GM12864 (cell line): ENCODE data around the gene ATP4B.

ENCODE experiments used
- DNase-seq: peaks from one replicate; pipeline ENCODE4 v3.0.0-alpha.2; 2011; ENCODE audit warnings: low read depth
- H3K4me3 ChIP-seq: 2 replicates; pipeline ENCODE4 v1.5.1; 2011; ENCODE audit warnings: mild to moderate bottlenecking, low read depth, low read length, control low read depth
- TF ChIP-seq, protein P1 (sequence below): IDR thresholded peaks from 2 replicates; pipeline ENCODE4 v1.5.1; 2011; ENCODE audit warnings: low read depth, mild to moderate bottlenecking, moderate library complexity, low read length, control low read depth, inconsistent platforms; ENCODE audit errors: missing control alignments

Gene ATP4B

DNA sequence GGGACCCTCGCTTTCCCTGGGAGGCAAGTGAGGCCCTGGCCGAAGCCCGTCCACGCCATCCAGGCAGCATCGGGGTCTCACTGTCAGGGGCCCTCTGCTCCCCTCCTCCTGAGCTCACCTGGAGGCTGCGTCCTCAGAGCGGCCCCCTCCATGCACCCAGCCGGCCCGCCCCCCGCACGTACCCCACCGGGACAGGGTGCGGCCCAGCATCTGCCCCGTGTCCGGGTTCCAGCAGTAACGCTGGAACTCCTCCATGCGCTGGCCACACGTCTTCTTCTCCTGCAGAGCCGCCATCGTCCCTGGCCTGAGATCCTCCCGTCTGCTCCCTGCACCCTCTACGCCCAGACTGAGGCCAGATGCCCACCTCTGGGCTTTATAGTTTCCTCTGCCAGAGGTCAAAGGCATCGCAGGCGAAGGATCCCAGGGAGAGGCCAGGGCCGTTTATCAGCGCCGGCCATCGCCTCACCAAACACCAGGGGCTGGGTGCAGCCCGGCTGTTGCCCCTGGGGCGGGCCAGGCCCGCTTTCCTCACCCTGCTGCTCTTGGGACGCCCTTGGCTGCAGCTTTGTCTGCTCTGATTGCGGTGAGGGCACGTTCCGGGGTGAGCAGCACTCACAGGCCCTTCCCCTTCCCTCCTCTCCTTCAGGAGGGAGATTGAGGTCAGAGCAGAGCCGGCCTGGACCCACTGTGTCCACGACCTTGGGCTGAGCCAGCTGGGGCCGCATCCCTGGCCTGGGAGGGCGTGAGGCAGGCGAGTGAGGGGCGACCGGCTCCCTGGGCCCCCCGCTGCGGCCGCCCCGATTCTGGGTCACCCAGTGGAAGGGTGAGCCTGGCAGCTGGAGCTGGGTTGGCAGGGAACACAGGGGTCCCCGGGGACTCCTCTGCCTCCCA lies at the start of gene ATP4B:
Gene ATP4B (minus strand): TSS at position 348 of the 891 bp plus-strand sequence. CDS start 54 bp downstream, at position 294.
- no peak within 1 kb of the TSS for H3K4me3 ChIP-seq
- no peak for DNase-seq
- TF ChIP-seq, protein P1, sequence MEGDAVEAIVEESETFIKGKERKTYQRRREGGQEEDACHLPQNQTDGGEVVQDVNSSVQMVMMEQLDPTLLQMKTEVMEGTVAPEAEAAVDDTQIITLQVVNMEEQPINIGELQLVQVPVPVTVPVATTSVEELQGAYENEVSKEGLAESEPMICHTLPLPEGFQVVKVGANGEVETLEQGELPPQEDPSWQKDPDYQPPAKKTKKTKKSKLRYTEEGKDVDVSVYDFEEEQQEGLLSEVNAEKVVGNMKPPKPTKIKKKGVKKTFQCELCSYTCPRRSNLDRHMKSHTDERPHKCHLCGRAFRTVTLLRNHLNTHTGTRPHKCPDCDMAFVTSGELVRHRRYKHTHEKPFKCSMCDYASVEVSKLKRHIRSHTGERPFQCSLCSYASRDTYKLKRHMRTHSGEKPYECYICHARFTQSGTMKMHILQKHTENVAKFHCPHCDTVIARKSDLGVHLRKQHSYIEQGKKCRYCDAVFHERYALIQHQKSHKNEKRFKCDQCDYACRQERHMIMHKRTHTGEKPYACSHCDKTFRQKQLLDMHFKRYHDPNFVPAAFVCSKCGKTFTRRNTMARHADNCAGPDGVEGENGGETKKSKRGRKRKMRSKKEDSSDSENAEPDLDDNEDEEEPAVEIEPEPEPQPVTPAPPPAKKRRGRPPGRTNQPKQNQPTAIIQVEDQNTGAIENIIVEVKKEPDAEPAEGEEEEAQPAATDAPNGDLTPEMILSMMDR = no peak

DNA sequence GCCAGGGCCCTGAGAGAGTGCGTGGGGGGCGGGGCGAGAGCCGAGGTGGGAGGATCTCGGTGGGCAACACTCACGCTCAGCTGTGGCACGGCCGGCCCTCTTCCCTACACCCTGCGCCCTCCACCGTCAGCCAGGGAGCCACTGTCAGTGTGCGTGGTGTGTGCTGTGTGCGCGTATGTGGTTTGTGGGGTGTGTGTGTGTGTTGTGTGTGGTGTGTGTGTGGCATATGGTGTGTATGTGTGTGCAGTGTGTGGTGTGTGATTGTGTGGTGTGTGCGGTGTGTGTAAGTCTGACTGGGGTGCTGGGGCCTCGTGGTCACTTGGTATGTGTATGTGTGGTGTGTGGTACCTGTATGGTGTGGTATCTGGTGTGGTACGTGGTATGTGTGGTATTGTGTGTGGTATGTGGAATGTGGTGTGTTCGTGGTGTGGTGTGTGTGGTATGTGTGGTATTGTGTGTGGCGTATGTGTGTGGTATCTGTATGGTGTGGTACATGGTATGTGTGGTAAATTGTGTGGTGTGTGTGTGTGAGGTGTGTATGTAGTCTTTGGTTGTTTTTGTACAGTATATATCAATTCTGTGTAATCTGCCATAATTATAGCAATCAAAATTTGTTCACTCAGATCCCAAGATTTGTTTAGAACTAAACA lies 14.1 kb upstream of the ATP4B start:
- no peak for DNase-seq
- no peak overlapping the region for H3K4me3 ChIP-seq
- TF ChIP-seq, protein P1 = no peak

DNA sequence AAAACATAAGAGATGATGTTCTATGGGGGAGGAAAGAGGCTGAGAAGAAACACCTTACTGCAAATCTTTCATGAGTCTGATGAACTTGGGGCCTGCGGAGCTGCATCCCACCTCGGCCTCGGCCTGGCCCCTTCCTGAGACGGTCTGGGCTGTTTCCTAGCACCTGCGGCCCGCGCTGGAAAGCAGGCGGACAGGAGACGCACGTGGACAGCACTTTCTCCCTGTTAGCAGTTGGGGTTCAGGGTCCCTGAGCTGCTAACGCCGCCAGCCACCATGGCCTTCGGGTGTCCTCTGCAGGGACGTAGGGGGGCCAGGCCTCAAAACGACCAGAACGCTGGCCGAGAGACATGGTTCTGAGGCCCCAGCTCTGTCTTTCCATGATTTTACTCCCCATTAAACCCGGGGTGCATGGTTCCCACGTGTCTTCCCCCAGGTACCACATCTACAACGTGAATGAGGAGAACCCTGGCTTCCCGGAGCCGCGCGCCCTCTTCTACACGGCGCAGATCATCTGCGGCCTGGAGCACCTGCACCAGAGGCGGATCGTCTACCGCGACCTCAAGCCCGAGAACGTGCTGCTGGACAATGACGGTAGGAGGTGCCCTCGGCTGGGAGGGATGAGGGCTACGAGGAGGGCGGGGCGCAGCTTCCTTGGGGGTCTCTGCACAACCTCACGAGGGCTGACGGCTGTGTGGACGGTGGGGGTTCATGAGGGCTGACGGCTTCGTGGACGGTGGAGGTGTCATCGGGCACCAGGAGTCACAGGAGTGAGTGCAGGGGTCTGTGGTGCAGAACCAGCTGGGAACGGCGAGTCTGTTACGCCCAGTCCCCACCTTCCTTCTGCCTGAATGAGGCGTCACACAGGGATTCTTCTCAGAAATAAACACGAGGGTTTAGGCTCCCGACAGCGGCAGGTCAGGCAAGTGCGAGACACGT lies 13.3 kb upstream of the ATP4B start:
- TF ChIP-seq, protein P1 = no peak
- no peak for DNase-seq
- H3K4me3 ChIP-seq = no peak overlapping the region

DNA sequence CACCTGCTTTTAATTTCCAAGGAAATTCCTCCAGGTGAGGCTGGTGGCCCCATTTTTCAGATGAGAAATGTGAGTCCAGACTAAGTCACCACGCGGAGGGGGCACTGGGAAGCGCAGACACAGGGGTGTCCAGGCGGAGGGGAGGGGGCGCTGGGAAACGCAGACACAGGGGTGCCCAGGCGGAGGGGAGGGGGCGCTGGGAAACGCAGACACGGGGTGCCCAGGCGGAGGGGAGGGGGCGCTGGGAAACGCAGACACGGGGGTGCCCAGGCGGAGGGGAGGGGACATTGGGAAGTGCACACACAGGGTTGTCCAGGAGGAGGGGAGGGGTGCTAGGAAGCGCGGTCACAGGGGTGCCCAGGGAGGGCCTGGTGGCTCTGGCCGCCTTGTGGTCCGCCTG lies 12.5 kb upstream of the ATP4B start:
- no peak for DNase-seq
- TF ChIP-seq, protein P1 = no peak
- no peak overlapping the region for H3K4me3 ChIP-seq

DNA sequence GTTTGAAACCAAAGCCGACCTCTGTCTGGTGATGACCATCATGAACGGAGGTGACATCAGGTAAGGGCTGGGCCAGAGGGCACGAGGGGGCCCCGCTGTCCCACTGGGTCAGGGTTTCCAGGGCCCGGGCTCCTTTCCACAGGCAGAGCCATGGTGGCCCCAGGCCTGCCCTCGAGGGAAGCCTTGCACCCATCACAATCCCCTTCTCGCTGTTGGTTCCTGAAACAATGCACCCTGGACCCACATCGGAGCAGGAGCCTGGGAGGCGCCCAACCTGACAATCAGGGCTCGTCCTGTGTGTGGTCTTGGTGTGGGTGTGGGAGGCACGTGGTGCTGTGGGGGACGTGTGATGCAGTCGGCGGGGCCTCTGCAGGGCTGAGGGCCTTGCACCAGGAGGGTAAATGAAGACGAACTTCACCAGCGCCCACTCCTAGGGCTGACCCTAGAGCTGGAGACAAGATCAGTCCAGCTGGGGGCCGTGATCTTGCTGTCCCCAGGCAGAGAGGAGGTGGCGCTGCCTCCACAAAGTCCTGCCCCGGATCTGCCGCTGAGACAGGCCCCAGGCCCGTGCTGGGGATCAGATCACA lies 11.8 kb upstream of the ATP4B start:
- H3K4me3 ChIP-seq = no peak overlapping the region
- TF ChIP-seq, protein P1 = no peak
- DNase-seq = no peak

DNA sequence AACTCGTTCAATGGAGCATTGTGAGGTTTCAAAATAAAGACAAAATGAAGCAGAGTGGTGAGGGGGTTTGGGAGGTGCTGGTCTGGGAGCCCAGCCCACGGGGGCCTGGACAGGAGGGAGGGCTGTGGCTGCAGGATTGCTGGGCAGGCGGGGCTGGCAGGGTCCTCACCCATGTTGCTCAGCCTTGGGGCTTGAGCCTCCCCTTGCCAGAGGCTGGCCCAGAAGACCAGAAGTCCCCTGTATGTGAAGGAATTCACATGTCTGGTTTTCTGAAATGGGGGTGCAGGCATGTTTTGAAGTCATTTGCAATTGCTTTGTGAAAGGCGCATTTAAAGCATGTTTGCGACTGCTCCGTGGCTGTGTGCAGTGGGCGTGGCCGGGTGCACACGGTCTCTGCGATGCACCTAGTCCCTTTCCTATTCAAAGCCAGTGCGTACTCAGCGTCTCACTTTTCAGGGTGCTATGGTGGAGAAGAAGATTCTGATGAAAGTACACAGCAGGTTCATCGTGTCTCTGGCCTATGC lies 11.3 kb upstream of the ATP4B start:
- no peak overlapping the region for H3K4me3 ChIP-seq
- TF ChIP-seq, protein P1 = no peak
- DNase-seq = no peak
